Mucosa of descending colon (tissue), 3 donors: ENCODE measurements around the gene CDKN2AIP. TPM values are rescaled to one million over a fixed set of nuclear protein-coding genes. Genes with fewer than 3 reads are reported as not detected.
"Not testable (repeated sequence)": the region's sequence is repeated elsewhere in the genome, so short reads cannot be mapped to it uniquely, and the experiment has no call there.

Source experiments
- ATAC-seq: fragments of 200-7000 bp; cut with Tn5 transposase; one replicate; pipeline ENCODE4 v1.9.1; 2020; ENCODE audit warnings: mild to moderate bottlenecking, moderate library complexity
- DNase-seq, 3 donors: peaks; one replicate each; pipeline ENCODE4 v3.0.0-alpha.2; 2020
- H3K36me3 ChIP-seq: fragments of 200-600 bp; one replicate; pipeline ENCODE4 v1.8.0; 2021; ENCODE audit warnings: low read depth, mild to moderate bottlenecking
- H3K4me1 ChIP-seq: fragments of 200-600 bp; one replicate; pipeline ENCODE4 v1.8.0; 2021; ENCODE audit warnings: low read depth, mild to moderate bottlenecking
- H3K4me3 ChIP-seq: fragments of 200-600 bp; one replicate; pipeline ENCODE4 v1.8.0; 2021; ENCODE audit warnings: mild to moderate bottlenecking
- H3K9me3 ChIP-seq: fragments of 200-600 bp; one replicate; pipeline ENCODE4 v1.8.0; 2021; ENCODE audit warnings: mild to moderate bottlenecking
- CTCF ChIP-seq: fragments of 200-600 bp; IDR thresholded peaks from one replicate; pipeline ENCODE4 v1.8.0; 2022; ENCODE audit warnings: antibody characterized with exemption, mild to moderate bottlenecking
- intact Hi-C, 2 donors: fragments of 100-400 bp; cut with DNase I in 1 of 2; cut with micrococcal nuclease in 1 of 2; formaldehyde crosslinking; loops; one replicate each; pipeline versions ENCODE4 v1.11.0 to v1.11.1; 2022; cut with DNase I, micrococcal nuclease
- total RNA-seq, 3 donors: library from RNA; stranded (reverse); fragmentation: NEBNext Ultra II Directional in 2 of 3; extraction: Animal tissue kit (Norgen Biotek cat#: 25700) in 2 of 3; gene quantifications; one replicate each; pipeline versions ENCODE4 v1.2.1 to v1.2.4, GENCODE V29; 2021 to 2023
- donor health status: DM: no; HTN: no; CAD: no; lungs with moderate emphysema.
- donor health status: DM: no; HTN: no; CAD: no.
- donor health status: DM: no; HTN: yes; CAD: no.

The CDKN2AIP gene
- total RNA-seq, 3 donors from 2014 or later: 16.2 to 20.4 (median 18.9) TPM

GRCh38 chr4:183478123-183478522 is 33.7 kb downstream of the CDKN2AIP start:
- Histone ChIP-seq H3K9me3 (no peaks in the 10 kb centered on the region), H3K4me1 (no peaks in the 10 kb centered on the region), H3K36me3 (no peaks in the 10 kb centered on the region), H3K4me3 (no peak overlapping the region)
- ATAC-seq (no peak), DNase-seq (no peak)
- intact Hi-C loops: no loop called here
- TF ChIP-seq CTCF: no peak

DNA sequence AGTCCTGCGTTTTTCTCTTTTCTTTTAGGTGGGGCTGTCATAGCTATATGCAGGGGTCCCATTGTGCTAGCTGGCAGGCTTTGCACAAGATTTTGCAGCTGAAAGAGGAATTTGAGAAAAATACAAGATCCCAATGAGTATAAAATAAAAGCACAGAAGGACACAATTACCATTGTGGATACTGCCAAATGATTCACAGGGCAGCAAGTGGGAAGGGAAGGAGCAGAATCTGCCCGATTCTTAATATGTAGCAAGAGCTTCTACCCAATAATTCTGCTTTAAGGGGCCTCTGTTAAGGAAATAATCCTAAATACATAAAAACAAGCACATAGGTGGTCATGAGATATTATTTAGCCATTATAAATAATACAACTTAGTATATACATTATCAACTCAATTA is 34.5 kb downstream of the CDKN2AIP start:
- no peaks in the 10 kb centered on the region for H3K9me3 ChIP-seq
- no peak for TF ChIP-seq CTCF
- intact Hi-C loops: no loop called here
- H3K4me1 ChIP-seq: no peaks in the 10 kb centered on the region
- no peak overlapping the region for H3K4me3 ChIP-seq
- H3K36me3 ChIP-seq: no peaks in the 10 kb centered on the region
- DNase-seq (no peak), ATAC-seq (no peak)

GRCh38 chr4:183482515-183483095 is 38.2 kb downstream of the CDKN2AIP start:
- H3K4me1 ChIP-seq, H3K4me3 ChIP-seq, H3K9me3 ChIP-seq, H3K36me3 ChIP-seq, DNase-seq, intact Hi-C loops, ATAC-seq: not testable (repeated sequence)

DNA sequence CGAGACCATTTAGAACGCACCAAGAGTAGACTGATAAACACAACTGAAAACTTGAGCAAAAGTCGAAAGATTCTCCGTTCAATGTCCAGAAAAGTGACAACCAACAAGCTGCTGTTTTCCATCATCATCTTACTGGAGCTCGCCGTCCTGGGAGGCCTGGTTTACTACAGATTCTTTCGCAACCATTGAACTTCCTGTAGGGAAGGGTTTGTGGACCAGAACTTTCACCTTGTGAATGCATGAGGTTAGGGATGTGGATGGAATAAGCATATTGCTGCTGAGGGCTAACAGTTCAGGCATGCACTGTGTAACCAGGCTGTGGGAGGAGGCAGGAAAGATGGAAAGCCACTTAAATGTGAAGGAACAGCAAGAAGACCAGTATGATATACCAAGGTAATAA is 39.6 kb downstream of the CDKN2AIP start:
- no peak for TF ChIP-seq CTCF

DNA sequence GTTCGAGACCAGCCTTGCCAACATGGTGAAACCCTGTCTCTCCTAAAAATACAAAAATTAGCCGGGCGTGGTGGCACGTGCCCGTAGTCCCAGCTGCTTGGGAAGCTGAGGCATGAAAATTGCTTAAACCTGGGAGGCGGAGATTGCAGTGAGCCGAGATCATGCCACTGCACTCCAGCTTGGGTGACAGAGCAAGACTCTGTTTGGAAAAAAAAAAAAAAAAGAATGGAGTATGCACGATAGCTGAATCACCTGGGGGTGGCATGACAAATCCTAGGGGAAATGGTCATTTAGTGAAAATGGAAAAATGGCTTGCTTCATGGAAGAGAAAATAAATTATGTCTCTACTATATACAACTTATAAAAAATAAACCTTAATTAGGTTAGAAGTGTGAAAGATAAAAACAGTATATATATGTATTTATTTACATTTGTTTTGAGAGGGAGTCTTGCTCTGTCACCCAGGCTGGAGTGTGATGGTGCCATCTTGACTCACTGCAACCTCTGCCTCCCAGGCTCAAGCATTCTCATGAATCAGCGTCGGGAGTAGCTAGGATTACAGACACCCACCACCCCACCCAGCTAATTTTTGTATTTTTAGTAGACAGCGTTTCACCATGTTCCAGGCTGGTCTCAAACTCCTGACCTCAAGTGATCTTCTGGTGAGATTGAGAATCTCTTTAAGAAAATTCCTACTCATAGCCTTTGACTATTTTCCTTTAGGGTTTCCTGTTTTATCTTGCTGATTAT is 41.1 kb downstream of the CDKN2AIP start:
- intact Hi-C loops: no loop called here
- DNase-seq (no peak), ATAC-seq (no peak)
- no peak for TF ChIP-seq CTCF
- no peak overlapping the region for H3K4me3 ChIP-seq
- H3K36me3 ChIP-seq: no peaks in the 10 kb centered on the region
- no peaks in the 10 kb centered on the region for H3K4me1 ChIP-seq
- H3K9me3 ChIP-seq: no peaks in the 10 kb centered on the region

More for the DNA sequence above, 39.6 kb downstream of the CDKN2AIP start:
- Histone ChIP-seq H3K9me3 (no peaks in the 10 kb centered on the region), H3K4me1 (no peaks in the 10 kb centered on the region), H3K4me3 (no peak overlapping the region), H3K36me3 (no peaks in the 10 kb centered on the region)
- ATAC-seq: no peak
- no peak for DNase-seq
- intact Hi-C loops: no loop called here

DNA sequence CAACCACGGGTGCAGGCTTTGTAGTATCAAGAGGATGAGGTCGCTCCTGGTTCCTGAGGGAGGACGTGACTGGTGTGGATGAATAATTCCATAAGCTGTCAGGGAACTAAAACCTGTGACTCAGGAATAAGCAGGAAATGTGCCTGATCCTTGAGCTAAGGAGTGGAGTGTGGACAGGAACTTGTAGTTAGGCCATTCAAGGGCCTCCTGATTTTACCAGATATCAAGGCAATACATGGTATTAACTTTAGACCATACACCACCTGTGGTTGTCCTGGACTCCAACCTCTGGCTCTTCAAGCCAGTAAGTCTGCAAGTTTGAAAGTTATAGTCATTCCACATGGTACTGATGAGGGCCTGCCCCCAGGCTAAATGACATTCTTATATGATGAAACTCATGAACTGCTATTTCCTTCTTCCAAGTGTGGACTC is 48.4 kb downstream of the CDKN2AIP start:
- no peak for ATAC-seq
- intact Hi-C loops: no loop called here
- no peak for DNase-seq
- no peaks in the 10 kb centered on the region for H3K9me3 ChIP-seq
- H3K4me3 ChIP-seq: no peak overlapping the region
- TF ChIP-seq CTCF: no peak
- no peaks in the 10 kb centered on the region for H3K4me1 ChIP-seq
- H3K36me3 ChIP-seq: no peaks in the 10 kb centered on the region
